Suprapubic skin (tissue), 4 donors: ENCODE measurements around the gene ADK. TPM values are rescaled to one million over a fixed set of nuclear protein-coding genes. Genes with fewer than 3 reads are reported as not detected.

Experiments used
- DNase-seq, 2 donors: peaks; one replicate each; pipeline ENCODE4 v3.0.0-alpha.2; 2019; ENCODE audit warnings: low spot score in 2 of 2
- H3K27ac ChIP-seq: fragments of 200-600 bp; sonication (generic); one replicate; pipeline ENCODE4 v1.5.1; 2019
- H3K27me3 ChIP-seq: fragments of 200-600 bp; sonication (generic); one replicate; pipeline ENCODE4 v1.5.1; 2019
- H3K36me3 ChIP-seq: fragments of 200-600 bp; sonication (generic); one replicate; pipeline ENCODE4 v1.5.1; 2019
- H3K4me1 ChIP-seq: fragments of 200-600 bp; sonication (generic); one replicate; pipeline ENCODE4 v1.5.1; 2019
- H3K4me3 ChIP-seq: fragments of 200-600 bp; sonication (generic); one replicate; pipeline ENCODE4 v1.5.1; 2019; ENCODE audit warnings: mild to moderate bottlenecking
- H3K9me3 ChIP-seq: fragments of 200-600 bp; sonication (generic); one replicate; pipeline ENCODE4 v1.5.1; 2019
- EP300 ChIP-seq: sonication (generic); formaldehyde crosslinking; IDR thresholded peaks from one replicate; pipeline ENCODE4 v1.6.1; 2017; ENCODE audit warnings: antibody characterized with exemption
- POLR2A ChIP-seq, 2 donors: fragments of 450-650 bp; IDR thresholded peaks; one replicate each; pipeline ENCODE4 v1.6.1; 2017; ENCODE audit warnings: antibody characterized with exemption in 2 of 2, mild to moderate bottlenecking in 2 of 2, moderate library complexity in 2 of 2
- POLR2AphosphoS5 ChIP-seq, 3 donors: sonication (generic); formaldehyde crosslinking; IDR thresholded peaks; one replicate each; pipeline ENCODE4 v1.6.1; 2017; ENCODE audit warnings: antibody characterized with exemption in 3 of 3
- WGBS: methylation state at CpG from one replicate; pipeline ENCODE4 v1.1.5; 2018; 5-methylcytosine and 5-hydroxymethylcytosine counted together
- total RNA-seq, 4 donors: library from RNA; depleted of rRNA; stranded (reverse); fragments of >200 nt; gene quantifications; one replicate each; pipeline ENCODE4 v1.1.0, GENCODE V29; 2016
- TF ChIP-seq, protein P1 (sequence below), 2 donors: fragments of 200-600 bp in 1 of 2; fragments of 450-650 bp in 1 of 2; sonication (generic) in 1 of 2; IDR thresholded peaks; one replicate each; pipeline ENCODE4 v1.5.1; 2016 to 2019; ENCODE audit warnings: antibody characterized with exemption in 2 of 2, mild to moderate bottlenecking in 1 of 2, moderate library complexity in 1 of 2

ADK gene
- total RNA-seq, 4 donors from 2014 or later = 33.0 to 57.3 (median 48.0) TPM

DNA sequence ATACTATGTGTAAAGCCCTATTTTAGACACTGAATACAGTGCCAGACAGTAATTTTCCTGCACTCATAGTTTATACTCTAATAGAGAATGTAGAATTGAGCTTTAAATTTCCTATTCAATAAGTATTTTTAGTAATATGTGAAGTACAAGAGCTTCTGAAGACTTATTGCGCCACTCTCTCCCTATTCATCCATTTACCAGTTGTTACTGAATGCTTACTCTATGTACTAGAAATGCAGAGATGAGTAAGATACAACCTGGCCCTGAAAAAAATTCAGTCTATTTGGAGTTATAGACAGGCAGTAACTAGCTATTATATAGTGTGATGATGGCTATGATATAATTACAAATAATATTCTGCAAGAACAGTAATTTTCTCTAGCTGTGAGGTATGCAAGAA, 98.8 kb downstream of the ADK start:
- DNase-seq = no peak
- Histone ChIP-seq H3K9me3 (no peaks in the 10 kb centered on the region), H3K4me1 (peaks cover 3% of the 10 kb centered on the region), H3K4me3 (no peak overlapping the region), H3K36me3 (no peaks in the 10 kb centered on the region), H3K27me3 (no peaks in the 10 kb centered on the region), H3K27ac (no peak overlapping the region)
- WGBS = 96% methylated on average over 1 of the region's 1 CpG
- TF ChIP-seq, protein P1, sequence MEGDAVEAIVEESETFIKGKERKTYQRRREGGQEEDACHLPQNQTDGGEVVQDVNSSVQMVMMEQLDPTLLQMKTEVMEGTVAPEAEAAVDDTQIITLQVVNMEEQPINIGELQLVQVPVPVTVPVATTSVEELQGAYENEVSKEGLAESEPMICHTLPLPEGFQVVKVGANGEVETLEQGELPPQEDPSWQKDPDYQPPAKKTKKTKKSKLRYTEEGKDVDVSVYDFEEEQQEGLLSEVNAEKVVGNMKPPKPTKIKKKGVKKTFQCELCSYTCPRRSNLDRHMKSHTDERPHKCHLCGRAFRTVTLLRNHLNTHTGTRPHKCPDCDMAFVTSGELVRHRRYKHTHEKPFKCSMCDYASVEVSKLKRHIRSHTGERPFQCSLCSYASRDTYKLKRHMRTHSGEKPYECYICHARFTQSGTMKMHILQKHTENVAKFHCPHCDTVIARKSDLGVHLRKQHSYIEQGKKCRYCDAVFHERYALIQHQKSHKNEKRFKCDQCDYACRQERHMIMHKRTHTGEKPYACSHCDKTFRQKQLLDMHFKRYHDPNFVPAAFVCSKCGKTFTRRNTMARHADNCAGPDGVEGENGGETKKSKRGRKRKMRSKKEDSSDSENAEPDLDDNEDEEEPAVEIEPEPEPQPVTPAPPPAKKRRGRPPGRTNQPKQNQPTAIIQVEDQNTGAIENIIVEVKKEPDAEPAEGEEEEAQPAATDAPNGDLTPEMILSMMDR (IDR thresholded peaks at IDR 0.05) = no peak
- TF ChIP-seq EP300 (no peak), POLR2A (IDR thresholded peaks at IDR 0.05) (no peak)

DNA sequence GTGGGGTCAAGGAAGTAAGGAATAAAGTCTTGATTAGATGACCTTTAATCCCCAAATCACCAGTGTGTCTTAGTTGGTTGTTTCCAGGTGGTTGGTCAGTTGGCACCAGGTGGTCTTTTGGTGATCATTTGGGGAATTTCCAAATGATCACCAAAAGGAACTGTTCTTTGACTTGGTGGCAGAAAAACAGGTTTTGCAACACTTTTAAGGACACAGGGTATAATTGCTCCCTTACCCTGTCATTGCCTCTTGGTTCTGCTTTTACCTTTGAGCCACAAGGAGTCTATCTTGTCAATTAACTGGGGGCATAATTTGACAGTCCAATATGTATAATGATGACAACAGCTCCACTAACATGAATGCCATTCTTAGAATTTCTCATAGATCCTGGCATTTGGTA, 104.2 kb downstream of the ADK start:
- Histone ChIP-seq H3K9me3 (no peaks in the 10 kb centered on the region), H3K27me3 (no peaks in the 10 kb centered on the region), H3K36me3 (no peaks in the 10 kb centered on the region), H3K4me3 (no peak overlapping the region), H3K4me1 (peaks cover 9% of the 10 kb centered on the region), H3K27ac (no peak overlapping the region)
- no peak for DNase-seq
- TF ChIP-seq, protein P1 (IDR thresholded peaks at IDR 0.05) = no peak
- TF ChIP-seq POLR2AphosphoS5 (IDR thresholded peaks at IDR 0.05) (no peak), EP300 (no peak), POLR2A (IDR thresholded peaks at IDR 0.05) (no peak)

DNA sequence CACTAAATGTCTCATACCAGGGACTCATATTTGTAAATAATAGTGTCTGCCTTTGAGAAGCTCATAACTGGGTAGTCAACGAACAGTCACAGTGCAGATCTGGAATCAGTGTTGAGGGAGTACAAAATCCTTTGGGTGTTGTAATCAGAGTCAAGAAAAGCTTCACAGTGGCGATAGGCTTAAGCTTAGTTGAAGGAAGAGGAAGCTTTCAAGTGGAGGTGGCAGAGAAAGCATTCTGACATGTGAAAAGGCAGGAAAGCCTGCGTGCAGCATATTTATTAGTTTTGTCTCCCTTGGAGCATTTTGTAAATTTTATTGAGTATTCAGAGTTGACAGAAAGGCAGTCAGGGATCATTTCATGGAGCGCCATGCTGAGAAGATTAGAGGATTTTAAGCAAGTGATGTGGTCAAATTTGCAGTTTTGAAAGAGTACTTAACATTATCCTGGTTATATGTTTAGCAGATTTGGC, 104.9 kb downstream of the ADK start:
- H3K27me3 ChIP-seq = no peaks in the 10 kb centered on the region
- H3K4me1 ChIP-seq = peaks cover 9% of the 10 kb centered on the region
- no peak overlapping the region for H3K27ac ChIP-seq
- H3K4me3 ChIP-seq = no peak overlapping the region
- H3K9me3 ChIP-seq = no peaks in the 10 kb centered on the region
- H3K36me3 ChIP-seq = no peaks in the 10 kb centered on the region
- DNase-seq = no peak
- 74% methylated on average over 4 of the region's 4 CpGs for WGBS
- TF ChIP-seq POLR2A (IDR thresholded peaks at IDR 0.05) = no peak
- TF ChIP-seq, protein P1 (IDR thresholded peaks at IDR 0.05) = no peak
- TF ChIP-seq EP300 = no peak
- TF ChIP-seq POLR2AphosphoS5 (IDR thresholded peaks at IDR 0.05) = no peak

DNA sequence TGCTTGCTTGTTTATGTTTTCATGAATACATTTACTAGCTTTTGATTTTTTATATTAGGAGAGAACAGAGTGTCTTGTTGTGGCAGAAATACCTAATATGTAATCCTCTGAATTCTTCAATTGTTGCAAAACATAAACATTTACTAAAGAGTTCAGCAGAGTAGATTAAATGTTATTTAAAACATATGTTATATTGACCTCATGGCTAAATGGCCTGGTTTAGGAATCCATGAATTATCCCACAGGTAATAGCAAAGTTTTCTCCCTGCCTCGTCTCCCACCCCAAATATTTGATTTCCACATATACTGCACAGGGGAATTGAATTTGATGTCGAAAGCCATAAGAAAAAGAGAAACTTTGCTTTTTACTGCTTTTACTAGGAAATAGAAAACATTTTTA, 111.8 kb downstream of the ADK start:
- Histone ChIP-seq H3K9me3 (no peaks in the 10 kb centered on the region), H3K27me3 (no peaks in the 10 kb centered on the region), H3K4me3 (no peak overlapping the region), H3K4me1 (peaks cover 5% of the 10 kb centered on the region), H3K27ac (no peak overlapping the region), H3K36me3 (no peaks in the 10 kb centered on the region)
- 98% methylated on average over 2 of the region's 2 CpGs for WGBS
- TF ChIP-seq EP300 (no peak), POLR2A (IDR thresholded peaks at IDR 0.05) (no peak), POLR2AphosphoS5 (IDR thresholded peaks at IDR 0.05) (no peak)
- TF ChIP-seq, protein P1 (IDR thresholded peaks at IDR 0.05) = no peak
- no peak for DNase-seq

DNA sequence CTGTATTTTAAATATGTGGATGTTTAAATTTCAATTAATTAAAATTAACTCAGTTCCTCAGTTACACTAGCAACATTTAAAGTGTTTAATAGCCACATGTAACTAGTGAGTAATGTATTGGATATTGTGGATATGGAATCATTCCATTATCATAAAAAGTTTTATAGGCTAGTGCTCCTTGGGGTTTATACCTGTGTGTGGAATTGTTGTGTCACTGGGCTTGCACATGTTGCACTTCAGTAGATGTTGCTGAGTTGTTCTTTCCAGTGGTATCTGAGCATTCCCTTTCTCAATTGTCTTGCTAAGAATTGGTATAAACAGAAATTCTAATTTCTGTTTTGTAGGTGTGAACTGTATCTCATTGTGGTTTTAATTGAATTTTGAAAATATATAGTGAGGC, 113.0 kb downstream of the ADK start:
- no peak overlapping the region for H3K4me3 ChIP-seq
- no peaks in the 10 kb centered on the region for H3K27me3 ChIP-seq
- no peaks in the 10 kb centered on the region for H3K36me3 ChIP-seq
- H3K9me3 ChIP-seq = no peaks in the 10 kb centered on the region
- TF ChIP-seq POLR2A (IDR thresholded peaks at IDR 0.05) = no peak
- no peak for TF ChIP-seq POLR2AphosphoS5 (IDR thresholded peaks at IDR 0.05)
- no peak for DNase-seq
- H3K27ac ChIP-seq = no peak overlapping the region
- peaks cover 5% of the 10 kb centered on the region for H3K4me1 ChIP-seq

DNA sequence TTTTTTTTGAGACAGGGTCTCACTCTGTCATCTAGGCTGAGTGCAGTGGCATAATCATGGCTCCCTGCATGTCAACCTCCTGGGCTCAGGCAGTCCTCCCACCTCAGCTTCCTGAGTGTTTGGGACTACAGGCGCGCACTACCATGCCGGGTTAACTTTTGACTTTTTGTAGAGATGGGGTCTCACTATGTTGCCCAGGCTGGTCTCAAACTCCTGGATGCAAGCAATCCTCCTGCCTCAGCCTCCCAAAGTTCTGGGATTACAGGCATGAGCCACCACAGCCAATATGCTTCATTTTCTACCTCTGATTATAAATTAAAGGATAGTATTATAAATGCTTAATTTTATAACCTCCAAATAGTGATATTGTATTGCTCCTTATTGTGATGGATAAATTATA, 121.3 kb downstream of the ADK start:
- no peaks in the 10 kb centered on the region for H3K4me1 ChIP-seq
- WGBS = 96% methylated on average over 3 of the region's 3 CpGs

More for the DNA sequence above, 121.3 kb downstream of the ADK start:
- H3K27me3 ChIP-seq = no peaks in the 10 kb centered on the region
- no peaks in the 10 kb centered on the region for H3K9me3 ChIP-seq
- H3K36me3 ChIP-seq = no peaks in the 10 kb centered on the region
- H3K4me3 ChIP-seq = no peak overlapping the region
- no peak overlapping the region for H3K27ac ChIP-seq
- TF ChIP-seq POLR2A (IDR thresholded peaks at IDR 0.05) (no peak), EP300 (no peak), POLR2AphosphoS5 (IDR thresholded peaks at IDR 0.05) (no peak)
- TF ChIP-seq, protein P1 (IDR thresholded peaks at IDR 0.05) = no peak
- DNase-seq = no peak
